Measurements from ENCODE around the gene PRKN.

DNA sequence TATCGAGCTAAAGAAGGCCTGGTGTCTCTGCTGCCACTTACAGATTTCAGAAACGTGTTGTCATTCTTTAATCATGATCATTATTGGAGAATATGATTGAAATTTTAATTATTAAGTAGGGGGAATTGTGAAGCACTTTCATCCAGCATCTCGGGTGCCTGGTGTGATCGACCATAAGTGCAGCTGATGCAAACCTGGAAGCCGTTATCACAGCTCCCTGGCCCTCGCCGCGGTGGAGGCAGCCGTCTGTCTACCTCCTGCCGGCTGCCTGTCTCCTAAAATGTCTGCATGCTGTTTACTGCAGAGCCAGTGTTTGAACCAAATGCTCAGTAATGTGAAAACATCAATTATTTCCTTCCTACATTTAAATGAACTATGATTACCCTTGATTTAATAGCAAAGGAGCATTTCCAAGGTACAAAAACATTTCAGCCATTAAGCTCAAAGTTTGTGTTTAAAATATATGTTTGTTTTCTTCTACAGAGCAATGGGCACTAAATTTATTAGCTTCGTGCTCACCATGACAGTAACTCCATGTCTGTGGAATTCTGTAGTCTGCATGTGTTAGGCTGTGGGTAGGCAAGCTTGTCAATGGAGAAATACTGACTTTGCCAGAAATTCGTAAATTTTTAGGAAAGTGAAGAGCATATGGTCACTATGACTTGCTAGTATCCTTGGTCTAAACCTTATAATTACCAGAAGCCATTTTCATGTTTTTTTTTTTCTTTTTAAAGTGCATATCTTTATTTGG is 1269.2 kb downstream of the PRKN start:
- TF ChIP-seq, protein P1, sequence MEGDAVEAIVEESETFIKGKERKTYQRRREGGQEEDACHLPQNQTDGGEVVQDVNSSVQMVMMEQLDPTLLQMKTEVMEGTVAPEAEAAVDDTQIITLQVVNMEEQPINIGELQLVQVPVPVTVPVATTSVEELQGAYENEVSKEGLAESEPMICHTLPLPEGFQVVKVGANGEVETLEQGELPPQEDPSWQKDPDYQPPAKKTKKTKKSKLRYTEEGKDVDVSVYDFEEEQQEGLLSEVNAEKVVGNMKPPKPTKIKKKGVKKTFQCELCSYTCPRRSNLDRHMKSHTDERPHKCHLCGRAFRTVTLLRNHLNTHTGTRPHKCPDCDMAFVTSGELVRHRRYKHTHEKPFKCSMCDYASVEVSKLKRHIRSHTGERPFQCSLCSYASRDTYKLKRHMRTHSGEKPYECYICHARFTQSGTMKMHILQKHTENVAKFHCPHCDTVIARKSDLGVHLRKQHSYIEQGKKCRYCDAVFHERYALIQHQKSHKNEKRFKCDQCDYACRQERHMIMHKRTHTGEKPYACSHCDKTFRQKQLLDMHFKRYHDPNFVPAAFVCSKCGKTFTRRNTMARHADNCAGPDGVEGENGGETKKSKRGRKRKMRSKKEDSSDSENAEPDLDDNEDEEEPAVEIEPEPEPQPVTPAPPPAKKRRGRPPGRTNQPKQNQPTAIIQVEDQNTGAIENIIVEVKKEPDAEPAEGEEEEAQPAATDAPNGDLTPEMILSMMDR (IDR thresholded peaks at IDR 0.05) = no peak
- no peak for TF ChIP-seq POLR2AphosphoS5 (IDR thresholded peaks at IDR 0.05; ENCODE audit: insufficient read depth in 1 of 2, low read depth in 1 of 2)
